Measurements from ENCODE around the gene ACSF2. TPM values are rescaled to one million over a fixed set of nuclear protein-coding genes. Genes with fewer than 3 reads are reported as not detected.
"Not testable (repeated sequence)": the region's sequence is repeated elsewhere in the genome, so short reads cannot be mapped to it uniquely, and the experiment has no call there.

ACSF2 gene
- total RNA-seq, 1 donor from 2014 or later: 29.9 TPM

DNA sequence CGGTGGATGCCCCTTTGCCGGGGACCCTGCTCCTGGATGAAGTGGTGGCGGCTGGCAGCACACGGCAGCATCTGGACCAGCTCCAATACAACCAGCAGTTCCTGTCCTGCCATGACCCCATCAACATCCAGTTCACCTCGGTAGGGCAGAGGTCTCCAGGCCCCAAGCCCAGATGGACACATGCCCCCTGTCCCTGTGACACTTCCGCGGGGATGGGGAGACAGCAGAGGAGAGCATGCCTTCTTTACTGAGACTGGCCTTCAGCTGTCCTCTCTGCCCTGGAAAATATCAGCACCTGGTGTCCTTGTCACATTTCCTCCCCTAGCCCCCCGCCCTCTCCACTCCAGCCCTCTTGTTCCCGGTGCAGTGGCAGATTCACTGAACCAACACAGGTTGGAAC, 36.4 kb downstream of the ACSF2 start:
- no peak for DNase-seq (ENCODE audit: low read depth)

DNA sequence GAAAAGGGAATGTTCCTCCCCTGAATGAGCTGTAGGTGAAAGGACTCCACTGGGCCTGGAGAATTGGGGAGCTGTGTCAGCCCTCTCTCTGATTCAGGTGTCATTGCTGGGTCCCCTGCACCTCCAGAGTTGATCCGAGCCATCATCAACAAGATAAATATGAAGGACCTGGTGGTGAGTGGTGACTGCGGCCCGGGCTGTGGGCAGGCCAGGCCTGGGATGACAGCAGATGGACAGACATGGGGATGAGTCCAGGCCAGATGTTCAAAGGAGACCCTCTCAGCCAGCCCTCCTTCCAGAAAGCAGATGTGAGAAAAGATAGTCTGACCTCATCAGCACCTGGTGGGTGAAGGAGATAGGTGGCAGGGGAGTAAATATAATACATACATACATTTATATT, 38.1 kb downstream of the ACSF2 start:
- DNase-seq (ENCODE audit: low read depth): no peak

DNA sequence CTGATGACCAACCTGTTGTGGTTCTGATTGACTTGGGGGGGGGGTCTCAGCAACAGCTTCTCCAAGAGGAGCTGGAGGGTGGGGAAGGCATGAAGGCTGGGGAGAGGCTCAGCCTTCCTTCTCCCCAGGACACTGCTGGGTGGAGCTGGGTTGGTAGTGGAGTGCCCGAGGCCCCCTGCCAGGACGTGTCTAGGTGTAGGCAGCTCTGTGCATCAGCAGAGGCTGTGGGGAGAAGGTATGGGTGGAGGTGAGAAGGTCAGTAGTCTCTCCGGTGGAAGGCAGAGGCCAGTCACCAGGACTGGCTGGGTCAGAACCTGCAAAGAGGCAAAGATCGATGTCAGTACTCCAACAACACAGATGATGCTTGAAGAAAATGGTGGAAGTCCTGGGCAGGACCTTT, 38.7 kb downstream of the ACSF2 start:
- no peak for DNase-seq (ENCODE audit: low read depth)

DNA sequence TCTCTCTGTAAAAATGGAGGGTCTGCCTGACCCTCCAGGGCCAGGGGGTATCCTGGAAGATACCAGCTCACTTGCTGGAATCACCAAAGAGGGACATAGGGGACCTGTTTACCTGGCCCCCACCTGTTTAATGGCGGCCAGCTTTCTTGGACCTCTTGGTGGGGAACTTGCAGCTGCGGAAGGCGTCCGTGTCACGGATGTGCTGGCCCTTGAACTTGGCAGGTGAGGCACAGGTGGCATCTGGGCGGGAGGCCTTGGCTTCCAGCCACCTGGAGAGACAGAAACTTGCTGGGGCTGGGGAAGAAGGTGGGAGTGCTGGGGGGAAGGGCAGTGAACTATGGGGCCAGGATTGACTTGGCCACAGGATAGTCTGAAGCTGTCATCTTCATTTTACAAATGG, 39.2 kb downstream of the ACSF2 start:
- DNase-seq (ENCODE audit: low read depth): no peak

DNA sequence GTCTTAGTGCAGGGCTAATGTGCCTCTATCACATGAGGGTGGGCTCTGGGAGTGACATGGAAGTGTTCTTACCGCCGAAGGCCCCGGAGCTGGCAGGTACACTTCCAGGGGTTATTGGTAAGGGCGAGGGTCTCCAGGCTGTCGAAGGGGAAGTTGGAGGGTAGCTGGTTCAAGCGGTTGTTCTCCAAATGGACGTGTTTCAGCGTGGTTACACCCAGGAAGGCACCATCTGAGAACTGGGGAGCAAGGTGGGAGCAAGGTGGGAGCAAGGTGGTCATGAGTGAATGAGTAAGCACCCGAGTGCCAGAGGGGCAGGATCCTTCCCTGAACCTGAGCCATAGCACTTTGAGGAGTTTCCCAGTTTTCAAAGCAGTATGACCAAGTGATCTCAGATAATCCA, 39.6 kb downstream of the ACSF2 start:
- DNase-seq (ENCODE audit: low read depth): no peak

DNA sequence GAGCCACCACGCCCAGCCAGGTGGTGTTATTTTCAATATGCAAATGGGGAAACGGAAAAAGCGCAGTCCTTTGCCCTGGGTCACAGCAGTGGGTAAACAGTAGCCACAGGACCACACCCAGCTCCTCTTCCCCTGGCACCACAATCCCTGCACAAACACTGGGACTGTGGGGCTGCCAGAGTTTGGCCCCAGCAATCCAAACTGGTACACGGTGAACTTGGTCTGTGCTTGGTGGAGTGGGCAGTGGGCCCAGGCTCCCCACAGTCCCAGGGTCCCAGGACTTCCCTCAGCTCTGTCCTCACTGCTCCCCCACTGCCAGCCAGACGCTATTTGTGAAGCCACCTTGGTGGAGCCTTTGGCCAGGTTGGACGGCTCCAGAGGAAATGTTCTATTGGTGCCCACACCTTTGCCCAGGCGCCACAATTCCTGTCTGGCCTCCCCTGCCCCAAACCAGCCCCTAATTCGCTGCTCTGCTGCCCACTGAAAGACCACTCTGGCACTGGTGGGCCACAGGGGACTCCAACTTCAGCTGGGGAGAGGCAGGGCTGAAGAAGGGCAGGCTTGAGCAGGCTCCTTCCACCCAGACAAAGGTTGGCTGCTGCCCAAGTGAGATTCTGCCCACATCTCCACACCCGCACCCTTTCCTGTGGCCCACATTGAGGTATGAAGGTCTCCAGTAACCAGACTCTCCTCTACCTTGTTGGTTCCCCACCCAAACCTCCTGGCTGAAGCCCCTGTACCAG, 40.5 kb downstream of the ACSF2 start:
- DNase-seq (ENCODE audit: low read depth): no peak

DNA sequence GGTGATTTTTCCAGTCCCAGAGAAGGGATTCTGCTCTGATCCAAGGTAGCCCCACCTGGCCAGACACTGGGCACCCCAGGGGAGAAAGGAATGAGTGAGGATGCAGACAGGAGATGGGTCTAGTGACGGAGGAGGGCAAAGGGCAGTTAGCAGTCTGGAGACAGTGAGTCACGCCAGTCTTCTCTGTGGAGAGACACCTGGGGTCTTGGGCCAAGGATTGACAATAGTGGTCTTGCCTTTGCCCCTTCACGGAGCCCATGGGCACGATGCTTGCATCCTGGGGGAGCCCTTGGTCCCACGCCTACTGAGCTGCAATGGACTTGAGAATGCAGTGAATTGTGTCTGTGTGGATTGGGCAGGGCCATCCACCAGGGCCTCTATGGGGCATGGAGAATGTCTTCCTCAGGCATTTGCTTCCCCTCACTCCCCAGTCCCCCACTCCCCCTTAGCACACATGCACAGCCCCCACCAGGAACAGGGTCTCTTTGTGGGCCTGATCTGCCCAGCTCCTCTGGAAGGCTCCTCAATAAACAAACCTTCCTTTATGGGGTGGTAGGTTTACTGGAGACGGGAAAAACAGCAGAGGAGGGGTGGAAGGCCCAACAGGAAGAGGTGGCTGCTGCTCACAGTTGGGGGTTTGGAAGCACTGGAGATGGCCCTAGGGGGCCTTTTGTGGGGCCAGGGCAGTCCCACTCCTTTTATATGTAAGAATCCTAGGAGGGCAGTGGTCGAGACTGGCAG, 41.3 kb downstream of the ACSF2 start:
- DNase-seq (ENCODE audit: low read depth): no peak

DNA sequence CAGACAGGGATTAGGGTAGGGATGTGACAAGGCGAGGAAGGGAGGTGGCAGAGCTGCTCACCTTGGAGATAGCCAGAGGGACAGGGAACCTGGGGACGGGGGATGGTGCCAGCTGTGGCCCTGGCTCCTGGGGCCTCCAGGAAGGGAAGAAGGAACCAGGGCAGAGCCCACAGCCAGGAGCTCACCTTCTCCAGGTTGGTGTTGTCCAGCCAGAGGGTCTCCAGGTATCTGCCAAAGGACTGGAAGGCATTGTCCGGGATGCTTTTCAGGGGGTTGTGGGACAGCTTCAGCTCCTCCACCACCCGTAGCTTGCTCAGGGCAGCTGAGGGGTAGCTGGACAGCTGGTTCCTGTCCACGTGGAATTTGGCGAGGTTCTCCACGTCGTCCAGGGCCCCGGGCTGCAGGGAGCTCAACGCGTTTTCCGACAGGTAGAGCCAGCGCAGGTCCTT, 41.9 kb downstream of the ACSF2 start:
- no peak for DNase-seq (ENCODE audit: low read depth)

DNA sequence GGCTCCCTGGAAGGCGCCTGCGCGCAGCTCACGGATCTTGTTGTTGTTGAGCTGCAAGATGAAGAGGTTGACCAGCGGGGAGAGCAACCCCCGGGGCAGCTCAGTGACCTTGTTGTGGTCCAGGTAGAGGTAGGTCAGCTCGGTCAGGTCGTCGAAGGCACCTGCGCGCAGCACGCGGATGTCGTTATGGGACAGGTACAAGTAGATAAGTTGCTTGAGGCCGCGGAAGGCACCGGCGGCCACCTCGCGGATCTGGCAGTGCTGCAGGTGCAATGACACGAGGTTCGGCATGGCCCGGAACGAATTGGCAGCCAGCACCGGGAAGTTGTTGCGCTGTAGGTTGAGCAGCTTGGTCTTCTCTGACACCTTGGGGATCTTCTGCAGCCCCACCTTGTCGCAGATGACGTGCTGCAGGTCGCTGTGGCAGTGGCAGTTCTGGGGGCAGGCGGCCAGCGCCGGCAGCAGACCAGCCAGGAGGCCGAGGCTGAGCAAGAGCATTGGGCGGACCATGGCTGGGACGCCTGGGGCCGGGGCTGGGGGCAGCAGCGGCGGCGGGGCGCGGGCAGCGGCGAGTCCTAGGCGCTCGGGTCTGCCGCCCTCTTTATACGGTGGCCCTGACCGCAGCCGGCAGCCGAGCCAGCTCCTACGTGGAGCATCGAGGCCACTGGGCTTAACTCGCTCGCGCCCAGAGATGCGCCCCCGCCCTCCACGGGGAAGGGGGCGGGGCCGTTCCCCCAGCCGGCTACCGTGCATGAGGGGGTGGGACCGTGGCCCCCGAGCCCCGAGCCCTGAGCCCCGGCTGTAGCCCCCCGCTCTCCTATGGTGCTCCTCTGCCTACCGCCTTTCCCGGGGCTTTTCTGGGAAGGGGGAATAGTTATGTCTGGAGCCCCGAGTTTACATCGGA, 42.5 kb downstream of the ACSF2 start, which contains the start of gene CHAD:
TSS of gene CHAD (minus strand) at position 577 of the 904 bp plus-strand sequence. CDS start at position 510, 67 bp downstream.
- no peak for DNase-seq (ENCODE audit: low read depth)

DNA sequence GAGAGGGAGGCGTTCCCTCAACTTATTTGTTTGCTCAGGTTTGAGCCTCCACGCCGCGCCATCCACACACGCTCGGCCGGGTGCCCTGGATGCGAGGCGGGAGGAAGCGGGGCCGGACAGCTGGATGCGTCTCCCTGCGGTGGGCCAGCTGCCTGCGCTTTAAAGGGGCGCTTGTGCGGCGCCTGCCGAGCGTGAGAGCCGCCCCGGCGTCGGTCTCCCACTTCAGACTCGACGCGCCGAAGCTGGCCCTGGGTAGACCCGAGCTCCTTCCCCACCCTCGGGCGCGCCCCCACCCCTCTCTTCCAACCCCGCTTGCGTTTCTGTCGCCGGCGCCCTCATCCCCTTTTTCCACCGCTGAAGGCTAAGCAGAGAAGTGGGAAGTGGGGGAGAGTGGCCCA, 43.2 kb downstream of the ACSF2 start:
- DNase-seq (ENCODE audit: low read depth): peak; percentile 47

DNA sequence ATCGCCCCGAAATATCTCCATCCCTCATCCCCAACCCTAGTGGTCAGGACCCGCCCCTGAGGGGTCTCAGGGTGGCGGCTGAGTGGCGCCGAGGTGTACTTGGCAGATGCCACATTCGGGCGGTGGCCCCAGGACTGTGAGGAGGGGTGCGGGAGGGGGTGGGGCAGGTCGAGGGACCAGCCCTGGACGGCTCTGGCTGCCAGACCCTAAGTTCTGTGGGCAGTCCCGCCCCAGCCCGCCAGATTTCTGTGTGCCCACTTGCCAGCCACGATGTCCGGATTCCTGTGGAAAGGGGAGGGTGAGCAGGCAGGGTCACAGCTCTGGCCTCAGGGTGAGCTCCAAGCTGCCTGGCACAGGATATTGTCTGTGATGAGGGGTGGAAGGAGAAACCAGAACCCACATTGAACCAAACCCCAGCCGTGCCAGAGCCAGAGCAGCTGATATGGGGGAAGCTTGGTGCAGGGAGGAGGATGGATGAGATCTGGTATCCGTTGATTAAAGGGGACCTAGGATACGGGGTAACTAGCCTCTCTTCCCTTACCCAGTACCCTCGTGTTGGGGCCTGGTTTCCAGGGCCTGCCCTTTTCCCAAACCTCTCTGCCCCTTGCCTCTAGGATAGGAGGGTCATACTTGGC, 43.8 kb downstream of the ACSF2 start:
- peak; percentile 90 for DNase-seq (ENCODE audit: low read depth)

DNA sequence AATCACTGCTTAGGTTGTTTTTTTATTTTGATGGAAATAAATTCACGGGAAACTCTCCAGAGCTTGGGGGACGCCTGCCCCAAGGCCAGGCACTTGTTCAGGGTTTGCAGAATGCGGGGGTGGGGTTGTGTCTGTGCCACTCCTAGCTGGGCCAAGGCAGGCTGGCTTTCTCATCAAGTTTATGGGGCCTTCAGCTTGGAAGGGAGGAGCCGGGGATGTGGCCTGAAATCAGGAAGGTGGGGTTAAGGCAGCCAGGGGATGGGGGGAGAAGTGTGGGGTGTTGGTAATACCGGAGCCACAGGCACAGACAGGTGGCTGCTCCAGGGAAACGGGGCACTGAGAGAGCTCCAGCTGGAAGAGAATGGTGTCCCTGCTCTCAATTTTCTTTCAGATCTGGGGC, 44.4 kb downstream of the ACSF2 start:
- peak; percentile 23 for DNase-seq (ENCODE audit: low read depth)

DNA sequence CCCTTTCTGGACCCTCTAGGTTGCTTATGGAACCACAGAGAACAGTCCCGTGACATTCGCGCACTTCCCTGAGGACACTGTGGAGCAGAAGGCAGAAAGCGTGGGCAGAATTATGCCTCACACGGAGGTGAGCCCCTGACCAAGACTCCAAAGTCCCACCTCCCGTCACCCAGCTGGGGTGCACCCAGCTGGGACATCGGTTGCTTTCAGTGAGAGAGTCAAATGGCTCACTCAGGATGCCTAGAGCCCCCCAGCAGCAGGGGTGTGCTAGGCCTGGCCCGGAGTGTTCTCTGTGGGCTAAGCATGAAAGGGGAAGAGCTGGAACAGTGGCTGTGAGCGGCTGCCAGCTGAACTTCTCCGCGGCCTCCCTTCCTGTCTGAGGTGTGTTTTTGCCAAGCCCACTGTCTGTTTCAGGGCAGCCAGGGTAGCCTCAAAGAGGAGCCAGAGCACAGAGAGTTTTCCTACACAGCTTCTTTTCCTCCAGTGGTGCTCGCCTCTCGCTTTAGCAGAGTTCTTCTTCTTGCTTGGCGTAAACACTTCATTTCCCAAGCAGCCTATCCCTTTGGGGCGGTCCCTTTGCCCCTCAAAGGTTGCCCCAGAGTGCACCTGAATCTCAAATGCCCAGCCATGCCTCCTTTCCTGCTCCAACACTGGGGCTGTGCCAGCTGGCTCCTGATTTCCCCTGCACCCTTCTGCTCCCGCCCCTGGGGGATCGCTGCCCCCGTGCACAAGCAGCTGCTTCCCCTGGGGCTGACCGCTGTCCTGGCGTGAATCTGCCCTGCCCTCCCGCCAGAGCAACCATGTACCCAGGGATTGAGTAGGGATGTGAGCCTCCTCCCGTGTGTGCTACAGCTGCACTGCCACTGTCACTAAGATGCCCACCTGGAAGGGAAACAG, 45.2 kb downstream of the ACSF2 start:
- no peak for DNase-seq (ENCODE audit: low read depth)

DNA sequence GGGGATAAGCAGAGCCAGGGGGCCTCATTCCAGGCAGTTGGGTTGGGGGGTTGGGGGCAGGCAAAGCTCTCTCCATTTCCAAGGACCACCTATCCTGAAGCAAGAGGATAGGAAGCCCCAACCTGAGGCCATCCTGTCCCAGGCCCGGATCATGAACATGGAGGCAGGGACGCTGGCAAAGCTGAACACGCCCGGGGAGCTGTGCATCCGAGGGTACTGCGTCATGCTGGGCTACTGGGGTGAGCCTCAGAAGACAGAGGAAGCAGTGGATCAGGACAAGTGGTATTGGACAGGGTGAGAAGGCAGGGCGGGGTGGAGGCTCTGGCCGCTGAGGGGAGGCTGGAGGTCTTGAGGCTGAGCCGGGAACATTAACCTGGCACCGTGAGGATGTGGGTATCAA, 46.3 kb downstream of the ACSF2 start:
- no peak for DNase-seq (ENCODE audit: low read depth)

DNA sequence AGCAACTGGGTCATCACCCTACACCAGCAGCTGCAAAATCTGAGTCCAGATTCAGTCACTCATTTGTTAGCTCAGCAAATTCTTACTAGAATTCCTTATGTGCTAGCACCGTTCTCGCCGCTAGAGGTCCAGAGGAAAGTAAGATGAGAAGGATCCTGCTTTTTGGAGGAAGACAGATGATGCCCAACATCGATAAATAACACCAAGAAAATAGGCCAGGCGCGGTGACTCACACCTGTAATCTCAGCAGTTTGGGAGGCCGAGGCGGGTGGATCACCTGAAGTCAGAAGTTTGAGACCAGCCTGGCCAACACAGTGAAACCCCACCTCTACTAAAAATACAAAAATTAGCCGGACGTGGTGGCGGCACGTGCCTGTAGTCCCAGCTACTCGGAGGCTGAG, 46.7 kb downstream of the ACSF2 start:
- peak; percentile 75 for DNase-seq (ENCODE audit: low read depth)

DNA sequence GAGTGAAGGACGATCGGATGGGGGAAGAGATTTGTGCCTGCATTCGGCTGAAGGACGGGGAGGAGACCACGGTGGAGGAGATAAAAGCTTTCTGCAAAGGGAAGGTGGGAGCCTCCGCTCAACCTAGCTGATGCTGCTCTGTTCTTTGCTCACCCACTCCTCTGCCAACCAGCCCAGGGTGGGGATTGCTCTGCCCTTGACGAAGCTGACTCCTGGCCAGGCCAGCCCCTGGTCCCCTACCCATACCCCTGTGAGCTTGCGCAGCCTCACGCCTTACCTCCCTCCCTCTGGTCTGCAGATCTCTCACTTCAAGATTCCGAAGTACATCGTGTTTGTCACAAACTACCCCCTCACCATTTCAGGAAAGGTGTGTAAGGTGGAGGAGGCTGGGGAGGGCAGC, 47.9 kb downstream of the ACSF2 start:
- no peak for DNase-seq (ENCODE audit: low read depth)

DNA sequence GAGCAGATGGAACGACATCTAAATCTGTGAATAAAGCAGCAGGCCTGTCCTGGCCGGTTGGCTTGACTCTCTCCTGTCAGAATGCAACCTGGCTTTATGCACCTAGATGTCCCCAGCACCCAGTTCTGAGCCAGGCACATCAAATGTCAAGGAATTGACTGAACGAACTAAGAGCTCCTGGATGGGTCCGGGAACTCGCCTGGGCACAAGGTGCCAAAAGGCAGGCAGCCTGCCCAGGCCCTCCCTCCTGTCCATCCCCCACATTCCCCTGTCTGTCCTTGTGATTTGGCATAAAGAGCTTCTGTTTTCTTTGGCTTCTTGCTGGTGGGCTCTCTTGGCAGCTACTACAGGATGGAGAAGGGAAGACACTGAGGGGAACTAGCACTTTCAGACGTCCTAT, 48.5 kb downstream of the ACSF2 start:
- no peak for DNase-seq (ENCODE audit: low read depth)

DNA sequence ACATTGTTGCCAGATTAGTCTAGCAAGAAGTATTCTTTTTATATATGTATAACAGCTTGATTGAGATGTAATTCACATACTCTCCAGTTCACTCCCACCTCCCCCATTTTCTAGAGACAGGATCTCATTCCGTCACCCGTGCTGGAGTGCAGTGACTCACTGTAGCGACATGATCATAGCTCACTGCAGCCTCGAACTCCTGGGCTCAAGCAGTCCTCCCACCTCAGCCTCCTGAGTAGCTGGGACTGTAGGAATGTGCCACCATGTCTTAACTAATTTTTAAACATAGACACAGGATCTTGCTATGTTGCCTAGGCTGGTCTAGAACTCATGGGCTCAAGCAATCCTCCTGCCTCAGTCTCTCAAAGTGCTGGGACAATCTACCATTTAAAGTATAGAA, 49.3 kb downstream of the ACSF2 start:
- no peak for DNase-seq (ENCODE audit: low read depth)

DNA sequence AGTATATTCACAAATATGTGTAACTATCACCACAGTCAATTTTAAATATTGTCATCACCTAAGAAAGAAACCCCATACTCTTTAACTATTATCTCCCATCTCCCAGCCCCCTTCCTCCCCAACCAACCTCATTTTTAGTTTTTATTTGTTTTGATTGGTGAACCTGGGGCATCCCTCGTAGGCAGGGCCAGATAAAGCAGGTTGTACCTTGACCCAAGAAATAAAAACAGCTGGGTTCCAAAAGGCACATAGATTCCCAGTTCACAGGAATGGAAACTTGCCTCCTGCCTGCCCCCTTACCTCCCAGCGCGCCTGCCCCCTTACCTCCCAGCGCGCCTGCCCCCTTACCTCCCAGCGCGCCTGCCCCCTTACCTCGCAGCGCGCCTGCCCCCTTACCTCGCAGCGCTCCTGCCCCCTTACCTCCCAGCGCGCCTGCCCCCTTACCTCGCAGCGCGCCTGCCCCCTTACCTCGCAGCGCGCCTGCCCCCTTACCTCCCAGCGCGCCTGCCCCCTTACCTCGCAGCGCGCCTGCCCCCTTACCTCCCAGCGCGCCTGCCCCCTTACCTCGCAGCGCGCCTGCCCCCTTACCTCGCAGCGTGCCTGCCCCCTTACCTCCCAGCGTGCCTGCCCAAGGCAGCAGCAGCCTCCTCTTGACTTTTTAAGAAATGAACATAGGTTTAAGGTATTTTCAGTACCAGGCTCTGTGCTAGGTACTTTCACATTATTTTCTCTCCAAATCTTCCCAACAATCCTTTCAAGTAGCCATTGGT, 49.9 kb downstream of the ACSF2 start:
- DNase-seq (ENCODE audit: low read depth): not testable (repeated sequence)
